ENCODE data around the gene GON7. TPM values are rescaled to one million over a fixed set of nuclear protein-coding genes. Genes with fewer than 3 reads are reported as not detected.

Gene GON7
- total and polyA plus RNA-seq, 2 of the 8 experiments (the other 6 are each of a cell fraction or from before 2014, with no cell fraction given), result 3.8 to 9.9 TPM

GRCh38 chr14:93186956-93187355 lies 19.9 kb downstream of the GON7 start:
- no peak overlapping the region for H3K18ac ChIP-seq (ENCODE audit: extremely low read depth, low read length)
- no peak overlapping the region for H3K56ac ChIP-seq (replicated peaks; ENCODE audit: insufficient read length, low read depth, low read length)
- POLR2A ChIA-PET (ENCODE audit: partially characterized antibody), result interaction anchor here (1.4 kb wide), 1 partner anchor 10 kb away, joined by 4 read pairs; no protein-coding TSS in a partner anchor
- H2BK12ac ChIP-seq (ENCODE audit: low read depth, low read length), result no peak overlapping the region
- FAIRE-seq, result no peak
- no peak overlapping the region for H4K8ac ChIP-seq (ENCODE audit: extremely low read depth, insufficient read depth, low read length)
- H3K23ac ChIP-seq (ENCODE audit: insufficient read length), result no peak overlapping the region
- H3K9ac ChIP-seq (replicated peaks in 1 of 4; ENCODE audit: extremely low read depth in 1 of 4, low read depth in 3 of 4, low read length in 3 of 4), result no peak overlapping the region
- H3K79me1 ChIP-seq (ENCODE audit: low read depth, low read length), result peaks cover 5% of the 10 kb centered on the region
- peaks cover 0 to 5% (median 2%) of the 10 kb centered on the region in 4 experiments; a peak in 3 of 7 replicates for H3K4me1 ChIP-seq (replicated peaks in 1 of 4; ENCODE audit: control insufficient read depth in 3 of 4, insufficient read depth in 4 of 4, low read length in 3 of 4)
- no peaks in the 10 kb centered on the region for H3K27me3 ChIP-seq (replicated peaks in 1 of 4; ENCODE audit: control insufficient read depth in 3 of 4, extremely low read depth in 1 of 4, insufficient read depth in 3 of 4, low read length in 3 of 4)
- H3K4ac ChIP-seq (replicated peaks; ENCODE audit: insufficient read length, low read depth, low read length), result no peak overlapping the region
- DNase-seq (ENCODE audit: low read depth in 1 of 2, low spot score in 2 of 2), result no peak
- no peak overlapping the region for H4K5ac ChIP-seq (ENCODE audit: insufficient read length, low read depth, low read length)
- no peak overlapping the region for H4K91ac ChIP-seq (replicated peaks; ENCODE audit: insufficient read length, low read length)
- H2BK5ac ChIP-seq (ENCODE audit: low read depth, low read length), result no peak overlapping the region
- CTCF ChIA-PET (ENCODE audit: partially characterized antibody), result interaction anchor here (1.2 to 1.6 kb wide), 3 partner anchors 9 to 82 kb away, joined by 3 to 11 read pairs (median 8); partner anchors contain the start of genes GON7 and UBR7
- H2AK5ac ChIP-seq (ENCODE audit: low read depth, low read length), result no peak overlapping the region
- no peaks in the 10 kb centered on the region for H4K20me1 ChIP-seq (replicated peaks in 1 of 2; ENCODE audit: control insufficient read depth in 1 of 2, insufficient read depth in 2 of 2, low read length in 2 of 2)
- H3K14ac ChIP-seq (ENCODE audit: insufficient read length), result no peak overlapping the region
- no peak overlapping the region for H3K27ac ChIP-seq (ENCODE audit: low read depth, low read length)
- no peak overlapping the region for H2BK20ac ChIP-seq (ENCODE audit: low read length)
- H3K4me3 ChIP-seq (ENCODE audit: extremely low read depth in 1 of 4, insufficient read depth in 2 of 4, low read depth in 3 of 4, low read length in 4 of 4), result no peak overlapping the region
- H2BK15ac ChIP-seq (ENCODE audit: low read length), result no peak overlapping the region
- no peak overlapping the region for H3K4me2 ChIP-seq (ENCODE audit: insufficient read depth in 1 of 2, low read depth in 2 of 2, low read length in 2 of 2)
- WGBS, 2 experiments (ENCODE audit: extremely low coverage in 1 of 2, insufficient coverage in 1 of 2, insufficient read length in 1 of 2, insufficient replicate concordance in 2 of 2, low coverage in 1 of 2, low lambda C conversion rate in 2 of 2, missing lambda C conversion rate in 1 of 2), result 81% methylated on average over 3 of the region's 3 CpGs; no CpG with 5 or more reads in 1 of the 2 experiments
- H2BK120ac ChIP-seq (replicated peaks; ENCODE audit: low read depth, low read length), result no peak overlapping the region
- no peak overlapping the region for H2AFZ ChIP-seq (ENCODE audit: low read length)
- H3K23me2 ChIP-seq (ENCODE audit: low read depth, low read length), result peaks cover 2% of the 10 kb centered on the region; the same call in 1 of the 2 replicates
- no peaks in the 10 kb centered on the region for H3K9me3 ChIP-seq (ENCODE audit: insufficient read depth in 2 of 2, low read depth in 1 of 2, low read length in 1 of 2)
- peaks cover 0 to 17% (median 0%) of the 10 kb centered on the region in 4 experiments; a peak in 3 of 8 replicates for H3K36me3 ChIP-seq (ENCODE audit: control insufficient read depth in 2 of 4, insufficient read depth in 4 of 4, low read length in 3 of 4)
- peaks cover 4 to 23% of the 10 kb centered on the region in 2 experiments; a peak in 3 of 4 replicates for H3K79me2 ChIP-seq (ENCODE audit: control insufficient read depth in 1 of 2, insufficient read depth in 2 of 2, low read length in 2 of 2)
- no peak for TF ChIP-seq CEBPB (IDR thresholded peaks at IDR 0.05; ENCODE audit: low read depth, low read length)
- no peak for TF ChIP-seq CBX8 (IDR thresholded peaks at IDR 0.05; ENCODE audit: borderline replicate concordance, low read depth, low read length)
- no peak for TF ChIP-seq RXRA (IDR thresholded peaks at IDR 0.05; ENCODE audit: insufficient read depth, low read depth, low read length)
- TF ChIP-seq SAP30 (IDR thresholded peaks at IDR 0.05; ENCODE audit: insufficient read depth, insufficient replicate concordance, low read length), result no peak
- no peak for TF ChIP-seq RNF2 (IDR thresholded peaks at IDR 0.05; ENCODE audit: borderline replicate concordance, low read depth, low read length, missing control alignments, poor library complexity, severe bottlenecking)
- no peak for TF ChIP-seq FOSL1 (IDR thresholded peaks at IDR 0.05; ENCODE audit: insufficient read depth, low read depth, low read length)
- no peak for TF ChIP-seq SP1 (IDR thresholded peaks at IDR 0.05; ENCODE audit: low read depth, low read length)
- TF ChIP-seq TAF7 (optimal IDR thresholded peaks at IDR 0.05; ENCODE audit: borderline replicate concordance, low read depth, low read length), result no peak
- no peak for TF ChIP-seq ATF3 (IDR thresholded peaks at IDR 0.05; ENCODE audit: insufficient read depth, low read depth, low read length)
- no peak for TF ChIP-seq RFX5 (IDR thresholded peaks at IDR 0.05; ENCODE audit: borderline replicate concordance, low read depth, low read length)
- TF ChIP-seq POU5F1 (IDR thresholded peaks at IDR 0.05; ENCODE audit: low read depth, low read length), result no peak
- TF ChIP-seq CREB1 (IDR thresholded peaks at IDR 0.05), result no peak
- no peak for TF ChIP-seq SIN3A (conservative IDR thresholded peaks at IDR 0.05 in 1 of 2, IDR thresholded peaks at IDR 0.05 in 1 of 2; ENCODE audit: low read depth in 1 of 2, low read length in 2 of 2)
